ENCODE measurements around the gene NRM.

The NRM gene

DNA sequence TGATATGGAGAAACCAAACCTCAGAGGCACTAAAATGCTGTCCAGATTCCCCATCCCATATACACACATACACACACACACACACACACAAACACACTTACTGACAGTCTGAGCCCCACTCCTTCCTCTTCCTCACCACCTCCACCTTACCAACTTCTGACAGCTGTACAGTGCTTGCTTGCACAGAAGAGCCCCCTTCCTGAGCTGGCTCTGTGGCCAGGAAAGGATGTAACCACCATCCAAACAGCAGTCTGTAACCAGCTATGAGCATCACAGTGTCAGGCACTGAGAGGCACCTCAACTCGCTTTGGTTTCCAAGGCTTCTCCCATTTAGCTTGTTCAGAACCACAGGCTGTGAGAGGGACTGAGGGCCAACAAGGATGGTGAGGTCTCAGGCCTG, 49.7 kb downstream of the NRM start:
- H3K4me2 ChIP-seq: no peak overlapping the region
- TF ChIP-seq Cebpa-rat (IDR thresholded peaks at IDR 0.05): no peak
- H3K9me3 ChIP-seq (replicated peaks in 1 of 11): no peaks in the 10 kb centered on the region
- H3K4me3 ChIP-seq: no peak overlapping the region
- H3K4me1 ChIP-seq: peaks cover 4 to 39% (median 19%) of the 10 kb centered on the region in 10 experiments; a peak in 19 of 20 replicates
- H3K36me3 ChIP-seq: peaks cover 26 to 97% (median 86%) of the 10 kb centered on the region in 11 experiments
- H4K20me1 ChIP-seq: peaks cover 0 to 24% (median 0%) of the 10 kb centered on the region in 11 experiments; a peak in 5 of 22 replicates
- no peak overlapping the region; a peak in 1 of 22 replicates for H3K27ac ChIP-seq
- H3K27me3 ChIP-seq: no peaks in the 10 kb centered on the region
- H3K9ac ChIP-seq: peak overlapping the region in 7 of 11 experiments; percentile 9 to 53 (median 24); a peak in 6 of 22 replicates

DNA sequence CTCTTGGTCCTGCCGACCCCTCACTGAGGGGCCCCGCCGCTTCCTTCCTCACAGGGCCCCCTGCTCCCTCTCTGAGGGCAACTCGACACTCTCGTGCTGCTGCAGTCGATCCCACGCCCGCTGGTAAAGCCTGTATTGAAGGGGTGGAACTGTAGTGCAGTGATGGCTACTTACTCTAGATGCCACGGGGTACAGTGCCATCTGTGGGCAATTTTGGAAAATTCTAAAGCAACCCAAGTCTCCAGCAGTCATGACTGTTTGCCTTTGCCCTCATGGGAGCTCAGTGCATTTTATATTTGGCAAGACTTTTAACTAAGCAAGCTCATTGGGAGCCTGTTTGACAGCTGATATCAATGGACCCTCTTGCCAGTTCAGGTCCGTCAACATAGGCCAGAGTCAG, 50.3 kb downstream of the NRM start:
- no peaks in the 10 kb centered on the region for H3K9me3 ChIP-seq (replicated peaks in 1 of 11)
- no peak for TF ChIP-seq Cebpa-rat (IDR thresholded peaks at IDR 0.05)
- H3K4me3 ChIP-seq: no peak overlapping the region
- peaks cover 26 to 97% (median 86%) of the 10 kb centered on the region in 11 experiments for H3K36me3 ChIP-seq
- H3K27me3 ChIP-seq: no peaks in the 10 kb centered on the region
- no peak overlapping the region for H3K27ac ChIP-seq
- peak overlapping the region in 6 of 11 experiments; percentile 1 to 28 (median 20); a peak in 4 of 22 replicates for H3K9ac ChIP-seq
- no peak overlapping the region for H3K4me2 ChIP-seq
- peaks cover 0 to 24% (median 0%) of the 10 kb centered on the region in 11 experiments; a peak in 4 of 22 replicates for H4K20me1 ChIP-seq
- H3K4me1 ChIP-seq: peaks cover 0 to 33% (median 14%) of the 10 kb centered on the region in 10 experiments; a peak in 15 of 20 replicates
